IPS DF 19.7 (cell line): ENCODE results near the gene PPFIBP1.
"Not testable (repeated sequence)": the region's sequence is repeated elsewhere in the genome, so short reads cannot be mapped to it uniquely, and the experiment has no call there.

Source experiments
- DNase-seq: peaks from one replicate; pipeline ENCODE4 v3.0.0-alpha.2; 2013; ENCODE audit warnings: low read depth, low spot score

PPFIBP1 gene

GRCh38 chr12:27709932-27710591 is 186.1 kb downstream of the PPFIBP1 start:
- DNase-seq = no peak

GRCh38 chr12:27710592-27711316 is 186.7 kb downstream of the PPFIBP1 start, which contains the start of gene MRPS35:
TSS of gene MRPS35 (plus strand) at chr12:27710832. CDS start at chr12:27710844, 12 bp downstream.
- no peak for DNase-seq

- DNase-seq = no peak
Observed at GRCh38 chr12:27711317-27711682, 187.3 kb downstream of the PPFIBP1 start.

GRCh38 chr12:27711967-27712366 is 188.0 kb downstream of the PPFIBP1 start:
- no peak for DNase-seq

GRCh38 chr12:27723212-27723611 is 199.2 kb downstream of the PPFIBP1 start:
- DNase-seq = no peak

GRCh38 chr12:27730097-27730588 is 206.1 kb downstream of the PPFIBP1 start:
- no peak for DNase-seq

- no peak for DNase-seq
Observed at GRCh38 chr12:27732281-27732680, 208.3 kb downstream of the PPFIBP1 start.

- DNase-seq = no peak
Observed at GRCh38 chr12:27733052-27733656, 209.1 kb downstream of the PPFIBP1 start.

- DNase-seq = no peak
Observed at GRCh38 chr12:27733791-27734190, 209.8 kb downstream of the PPFIBP1 start.

- not testable (repeated sequence) for DNase-seq
Observed at GRCh38 chr12:27734321-27734720, 210.3 kb downstream of the PPFIBP1 start.

- DNase-seq = no peak
Observed at GRCh38 chr12:27743601-27744000, 219.6 kb downstream of the PPFIBP1 start.
